Hepatocyte (in vitro differentiated cells): Measurements from ENCODE around the gene TERB2.

Experiments used
- EZH2 ChIP-seq: fragments of 200-600 bp; sonication (generic); IDR thresholded peaks from 2 replicates; pipeline ENCODE4 v1.6.1; 2016; ENCODE audit warnings: antibody characterized with exemption, mild to moderate bottlenecking, borderline replicate concordance
- EZH2phosphoT487 ChIP-seq: fragments of 200-600 bp; sonication (generic); IDR thresholded peaks from one replicate; pipeline ENCODE4 v1.6.1; 2018; ENCODE audit warnings: antibody characterized with exemption, mild to moderate bottlenecking, low read depth, moderate library complexity; ENCODE audit not compliant: unreplicated experiment, severe bottlenecking
- TF ChIP-seq, protein P1 (sequence below): fragments of 200-600 bp; sonication (generic); IDR thresholded peaks from 2 replicates; pipeline ENCODE4 v1.5.1; 2016; ENCODE audit warnings: antibody characterized with exemption, mild to moderate bottlenecking; ENCODE audit not compliant: poor library complexity

DNA sequence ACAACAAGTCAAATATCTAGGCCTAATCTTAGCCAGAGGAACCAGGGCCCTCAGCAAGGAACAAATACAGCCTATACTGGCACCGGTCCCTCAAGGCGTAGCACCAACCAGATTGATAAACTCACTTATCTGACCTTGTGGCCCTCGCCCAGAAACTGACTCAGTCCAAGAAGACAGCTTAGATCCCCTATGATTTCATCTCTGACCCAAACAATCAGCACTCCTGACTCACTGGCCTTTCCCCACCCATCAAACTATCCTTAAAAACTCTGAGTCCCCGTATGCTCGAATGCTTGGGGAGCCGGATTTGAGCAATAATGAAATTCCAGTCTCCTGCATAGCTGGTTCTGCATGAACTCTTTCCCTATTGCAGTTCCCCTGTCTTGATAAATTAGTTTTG is 64.9 kb downstream of the TERB2 start:
- TF ChIP-seq, protein P1, sequence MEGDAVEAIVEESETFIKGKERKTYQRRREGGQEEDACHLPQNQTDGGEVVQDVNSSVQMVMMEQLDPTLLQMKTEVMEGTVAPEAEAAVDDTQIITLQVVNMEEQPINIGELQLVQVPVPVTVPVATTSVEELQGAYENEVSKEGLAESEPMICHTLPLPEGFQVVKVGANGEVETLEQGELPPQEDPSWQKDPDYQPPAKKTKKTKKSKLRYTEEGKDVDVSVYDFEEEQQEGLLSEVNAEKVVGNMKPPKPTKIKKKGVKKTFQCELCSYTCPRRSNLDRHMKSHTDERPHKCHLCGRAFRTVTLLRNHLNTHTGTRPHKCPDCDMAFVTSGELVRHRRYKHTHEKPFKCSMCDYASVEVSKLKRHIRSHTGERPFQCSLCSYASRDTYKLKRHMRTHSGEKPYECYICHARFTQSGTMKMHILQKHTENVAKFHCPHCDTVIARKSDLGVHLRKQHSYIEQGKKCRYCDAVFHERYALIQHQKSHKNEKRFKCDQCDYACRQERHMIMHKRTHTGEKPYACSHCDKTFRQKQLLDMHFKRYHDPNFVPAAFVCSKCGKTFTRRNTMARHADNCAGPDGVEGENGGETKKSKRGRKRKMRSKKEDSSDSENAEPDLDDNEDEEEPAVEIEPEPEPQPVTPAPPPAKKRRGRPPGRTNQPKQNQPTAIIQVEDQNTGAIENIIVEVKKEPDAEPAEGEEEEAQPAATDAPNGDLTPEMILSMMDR, result no peak
- TF ChIP-seq EZH2 (no peak), EZH2phosphoT487 (no peak)
